Astrocyte (in vitro differentiated cells and primary cell): ENCODE measurements around the gene RFPL4AL1. TPM values are rescaled to one million over a fixed set of nuclear protein-coding genes. Genes with fewer than 3 reads are reported as not detected.

Experiments used
- DNase-seq: peaks from one replicate; pipeline ENCODE4 v3.0.0-alpha.2; 2010; ENCODE audit warnings: low read depth
- FAIRE-seq: peaks from 2 replicates; lab custom pipeline; 2011; peaks lifted over from hg19 to GRCh38; lab: Jason Lieb, UNC
- H2AFZ ChIP-seq: 2 replicates; pipeline ENCODE4 v1.6.0; 2012; ENCODE audit warnings: low read depth, low read length, inconsistent platforms
- H3K27ac ChIP-seq: 2 replicates; pipeline ENCODE4 v1.5.1; 2011; ENCODE audit warnings: low read depth, low read length, inconsistent platforms
- H3K27me3 ChIP-seq: 2 replicates; pipeline ENCODE4 v1.6.0; 2011; ENCODE audit warnings: low read length, inconsistent platforms; ENCODE audit not compliant: insufficient read depth
- H3K36me3 ChIP-seq: 2 replicates; pipeline ENCODE4 v1.5.1; 2011; ENCODE audit warnings: low read length, inconsistent platforms; ENCODE audit not compliant: insufficient read depth
- H3K4me1 ChIP-seq: 2 replicates; pipeline ENCODE4 v1.5.1; 2011; ENCODE audit warnings: low read length, inconsistent platforms; ENCODE audit not compliant: insufficient read depth
- H3K4me2 ChIP-seq: 2 replicates; pipeline ENCODE4 v1.6.0; 2012; ENCODE audit warnings: low read length, inconsistent platforms
- H3K4me3 ChIP-seq: 2 replicates; pipeline ENCODE4 v1.5.1; 2011; ENCODE audit warnings: low read depth, mild to moderate bottlenecking, low read length, inconsistent platforms; ENCODE audit not compliant: insufficient read depth
- H3K79me2 ChIP-seq: 2 replicates; pipeline ENCODE4 v1.6.0; 2012; ENCODE audit warnings: mild to moderate bottlenecking, low read length, inconsistent platforms; ENCODE audit not compliant: insufficient read depth
- H3K9ac ChIP-seq: 2 replicates; pipeline ENCODE4 v1.6.0; 2012; ENCODE audit warnings: mild to moderate bottlenecking, low read length, inconsistent platforms
- H3K9me3 ChIP-seq: 2 replicates; pipeline ENCODE4 v1.5.1; 2012; ENCODE audit warnings: low read depth, mild to moderate bottlenecking, low read length, inconsistent platforms; ENCODE audit not compliant: insufficient read depth
- H4K20me1 ChIP-seq: 2 replicates; pipeline ENCODE4 v1.6.0; 2012; ENCODE audit warnings: low read length, inconsistent platforms; ENCODE audit not compliant: insufficient read depth
- H3K27ac Mint-ChIP-seq: one replicate; pipeline ENCODE4 v1.8.0; 2021; ENCODE audit warnings: mild to moderate bottlenecking, mixed read lengths; ENCODE audit not compliant: unreplicated experiment
- H3K27me3 Mint-ChIP-seq: one replicate; pipeline ENCODE4 v1.8.0; 2021; ENCODE audit warnings: low read depth, mixed read lengths; ENCODE audit not compliant: unreplicated experiment
- H3K36me3 Mint-ChIP-seq: one replicate; pipeline ENCODE4 v1.8.0; 2021; ENCODE audit warnings: low read depth, mixed read lengths; ENCODE audit not compliant: unreplicated experiment
- H3K4me1 Mint-ChIP-seq: one replicate; pipeline ENCODE4 v1.8.0; 2021; ENCODE audit warnings: low read depth, mixed read lengths; ENCODE audit not compliant: unreplicated experiment
- H3K4me3 Mint-ChIP-seq: one replicate; pipeline ENCODE4 v1.8.0; 2021; ENCODE audit warnings: mild to moderate bottlenecking, moderate library complexity, mixed read lengths; ENCODE audit not compliant: unreplicated experiment
- H3K9me3 Mint-ChIP-seq: one replicate; pipeline ENCODE4 v1.8.0; 2021; ENCODE audit warnings: mild to moderate bottlenecking, mixed read lengths; ENCODE audit not compliant: unreplicated experiment
- CTCF ChIP-seq: IDR thresholded peaks from 2 replicates; pipeline ENCODE4 v1.5.1; 2011; ENCODE audit warnings: low read depth, mild to moderate bottlenecking, inconsistent platforms, low read length, moderate library complexity; ENCODE audit not compliant: insufficient read depth
- EZH2 ChIP-seq: IDR thresholded peaks from 2 replicates; pipeline ENCODE4 v1.6.1; 2012; ENCODE audit warnings: mild to moderate bottlenecking, low read length, inconsistent platforms; ENCODE audit not compliant: insufficient read depth
- total RNA-seq: library from RNA; stranded (reverse); gene quantifications from 2 replicates; pipeline ENCODE4 v1.2.1, GENCODE V29; 2021

The RFPL4AL1 gene
- total RNA-seq, 1 donor from 2014 or later: not detected

GRCh38 chr19:55809381-55810058, 40.6 kb downstream of the RFPL4AL1 start:
- Mint-ChIP-seq H3K4me3 (no peak overlapping the region), H3K36me3 (no peaks in the 10 kb centered on the region), H3K4me1 (no peaks in the 10 kb centered on the region), H3K27ac (no peak overlapping the region), H3K27me3 (no peaks in the 10 kb centered on the region), H3K9me3 (peaks cover 16% of the 10 kb centered on the region)
- Histone ChIP-seq H3K4me1 (no peaks in the 10 kb centered on the region), H2AFZ (no peak overlapping the region), H3K27ac (no peak overlapping the region), H3K4me3 (no peak overlapping the region), H3K79me2 (no peaks in the 10 kb centered on the region), H3K36me3 (no peaks in the 10 kb centered on the region), H3K4me2 (no peak overlapping the region), H3K9me3 (peaks cover 9% of the 10 kb centered on the region), H3K27me3 (no peaks in the 10 kb centered on the region), H4K20me1 (no peaks in the 10 kb centered on the region), H3K9ac (no peak overlapping the region)
- DNase-seq: no peak
- TF ChIP-seq EZH2 (no peak), CTCF (no peak)
- FAIRE-seq: no peak

DNA sequence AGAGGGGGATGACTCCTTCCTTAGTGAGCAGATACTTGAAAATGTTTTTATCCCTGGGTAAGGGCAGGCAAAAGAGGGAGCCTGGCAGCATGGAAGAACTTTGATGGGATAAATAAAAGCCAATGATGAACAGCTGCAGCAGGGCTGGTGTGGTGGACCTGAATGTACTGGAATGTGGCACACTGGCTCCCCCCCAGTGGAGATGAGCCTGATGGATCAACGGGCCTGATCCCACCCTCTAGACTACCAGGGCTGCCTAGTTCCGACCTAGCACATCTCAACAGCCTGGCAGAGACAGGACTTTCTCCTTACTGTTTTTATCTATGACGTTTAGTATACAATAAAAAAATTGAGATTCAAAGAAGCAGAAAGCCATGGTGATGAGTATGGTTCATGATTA, 42.4 kb downstream of the RFPL4AL1 start:
- H3K9me3 Mint-ChIP-seq: peaks cover 19% of the 10 kb centered on the region
- H3K9me3 ChIP-seq: peaks cover 12% of the 10 kb centered on the region
- DNase-seq (no peak), FAIRE-seq (no peak)
- no peak overlapping the region for H3K4me2 ChIP-seq
- no peaks in the 10 kb centered on the region for H3K4me1 ChIP-seq
- H3K27me3 Mint-ChIP-seq: no peaks in the 10 kb centered on the region
- no peaks in the 10 kb centered on the region for H3K36me3 Mint-ChIP-seq
- no peaks in the 10 kb centered on the region for H3K79me2 ChIP-seq
- TF ChIP-seq EZH2 (no peak), CTCF (no peak)
- H3K27me3 ChIP-seq: no peaks in the 10 kb centered on the region
- no peaks in the 10 kb centered on the region for H4K20me1 ChIP-seq
- no peaks in the 10 kb centered on the region for H3K36me3 ChIP-seq
- no peak overlapping the region for H3K9ac ChIP-seq
- no peak overlapping the region for H2AFZ ChIP-seq
- H3K4me1 Mint-ChIP-seq: no peaks in the 10 kb centered on the region
- no peak overlapping the region for H3K27ac ChIP-seq
- H3K4me3 Mint-ChIP-seq: no peak overlapping the region
- no peak overlapping the region for H3K27ac Mint-ChIP-seq
- no peak overlapping the region for H3K4me3 ChIP-seq

- no peak overlapping the region for H2AFZ ChIP-seq
- no peaks in the 10 kb centered on the region for H3K79me2 ChIP-seq
- peaks cover 11% of the 10 kb centered on the region for H3K9me3 Mint-ChIP-seq
- H3K36me3 ChIP-seq: no peaks in the 10 kb centered on the region
- no peak for FAIRE-seq
- H3K4me1 Mint-ChIP-seq: no peaks in the 10 kb centered on the region
- DNase-seq: no peak
- H3K27ac ChIP-seq: no peak overlapping the region
- H3K4me2 ChIP-seq: no peak overlapping the region
- H3K27ac Mint-ChIP-seq: no peak overlapping the region
- H3K36me3 Mint-ChIP-seq: no peaks in the 10 kb centered on the region
- H3K9me3 ChIP-seq: peaks cover 12% of the 10 kb centered on the region
- H3K27me3 Mint-ChIP-seq: no peaks in the 10 kb centered on the region
- H3K4me1 ChIP-seq: no peaks in the 10 kb centered on the region
- H3K27me3 ChIP-seq: no peaks in the 10 kb centered on the region
- no peaks in the 10 kb centered on the region for H4K20me1 ChIP-seq
- no peak overlapping the region for H3K4me3 Mint-ChIP-seq
- H3K9ac ChIP-seq: no peak overlapping the region
- TF ChIP-seq CTCF (no peak), EZH2 (no peak)
- no peak overlapping the region for H3K4me3 ChIP-seq
Observed at GRCh38 chr19:55812449-55812848, 43.5 kb downstream of the RFPL4AL1 start.
